Panc1 (cell line): ENCODE measurements around the gene ARHGAP23.

Experiments used
- POLR2AphosphoS5 ChIP-seq: IDR thresholded peaks from 2 replicates; pipeline ENCODE4 v1.6.1; 2012; ENCODE audit warnings: mild to moderate bottlenecking, low read depth, low read length, moderate library complexity
- REST ChIP-seq, 2 experiments: IDR thresholded peaks; 2 replicates each; pipeline ENCODE4 v1.6.1; 2011 to 2012; ENCODE audit warnings: low read depth in 2 of 2, control low read depth in 1 of 2, low read length in 1 of 2, mild to moderate bottlenecking in 1 of 2, moderate library complexity in 1 of 2; ENCODE audit not compliant: insufficient read depth in 1 of 2
- TCF7L2 ChIP-seq: IDR thresholded peaks from 2 replicates; pipeline ENCODE4 v1.6.1; 2011; ENCODE audit warnings: mild to moderate bottlenecking, low read depth, low read length, inconsistent platforms
- TF ChIP-seq, protein P1 (sequence below): fragments of 450-650 bp; IDR thresholded peaks from 2 replicates; pipeline ENCODE4 v1.5.1; 2017; ENCODE audit warnings: mild to moderate bottlenecking

DNA sequence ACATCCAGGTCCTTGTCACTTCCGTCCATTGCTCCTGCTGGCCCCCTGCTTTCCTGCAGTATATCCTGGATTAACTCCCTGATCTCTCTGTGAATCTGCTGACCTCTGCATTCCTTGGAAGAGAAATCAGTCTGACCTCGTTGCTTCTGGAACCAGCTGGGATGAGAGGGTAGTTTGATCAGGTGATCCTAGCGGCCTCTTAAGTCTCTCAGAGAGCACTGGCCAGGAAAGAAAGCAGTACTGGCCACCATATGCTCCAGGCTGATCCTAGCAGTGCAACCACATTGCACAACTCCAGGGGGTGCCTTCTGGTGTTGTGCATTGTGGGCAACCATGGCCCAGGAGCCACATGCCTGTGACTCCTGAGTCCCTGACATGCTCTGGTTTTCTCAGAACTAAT is 79.2 kb downstream of the ARHGAP23 start:
- TF ChIP-seq, protein P1, sequence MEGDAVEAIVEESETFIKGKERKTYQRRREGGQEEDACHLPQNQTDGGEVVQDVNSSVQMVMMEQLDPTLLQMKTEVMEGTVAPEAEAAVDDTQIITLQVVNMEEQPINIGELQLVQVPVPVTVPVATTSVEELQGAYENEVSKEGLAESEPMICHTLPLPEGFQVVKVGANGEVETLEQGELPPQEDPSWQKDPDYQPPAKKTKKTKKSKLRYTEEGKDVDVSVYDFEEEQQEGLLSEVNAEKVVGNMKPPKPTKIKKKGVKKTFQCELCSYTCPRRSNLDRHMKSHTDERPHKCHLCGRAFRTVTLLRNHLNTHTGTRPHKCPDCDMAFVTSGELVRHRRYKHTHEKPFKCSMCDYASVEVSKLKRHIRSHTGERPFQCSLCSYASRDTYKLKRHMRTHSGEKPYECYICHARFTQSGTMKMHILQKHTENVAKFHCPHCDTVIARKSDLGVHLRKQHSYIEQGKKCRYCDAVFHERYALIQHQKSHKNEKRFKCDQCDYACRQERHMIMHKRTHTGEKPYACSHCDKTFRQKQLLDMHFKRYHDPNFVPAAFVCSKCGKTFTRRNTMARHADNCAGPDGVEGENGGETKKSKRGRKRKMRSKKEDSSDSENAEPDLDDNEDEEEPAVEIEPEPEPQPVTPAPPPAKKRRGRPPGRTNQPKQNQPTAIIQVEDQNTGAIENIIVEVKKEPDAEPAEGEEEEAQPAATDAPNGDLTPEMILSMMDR: no peak
- TF ChIP-seq TCF7L2 (no peak), POLR2AphosphoS5 (no peak), REST (IDR thresholded peaks at IDR 0.05; ENCODE audit: insufficient read depth in 1 of 2, low read depth in 2 of 2, low read length in 1 of 2) (no peak)
